ENCODE data around the gene BRINP3. TPM values are rescaled to one million over a fixed set of nuclear protein-coding genes. Genes with fewer than 3 reads are reported as not detected.
A peak's percentile ranks its signal among the peaks of the same experiment; 100 is the strongest.

BRINP3 gene
- total RNA-seq, 1 donor = 2.3 TPM

DNA sequence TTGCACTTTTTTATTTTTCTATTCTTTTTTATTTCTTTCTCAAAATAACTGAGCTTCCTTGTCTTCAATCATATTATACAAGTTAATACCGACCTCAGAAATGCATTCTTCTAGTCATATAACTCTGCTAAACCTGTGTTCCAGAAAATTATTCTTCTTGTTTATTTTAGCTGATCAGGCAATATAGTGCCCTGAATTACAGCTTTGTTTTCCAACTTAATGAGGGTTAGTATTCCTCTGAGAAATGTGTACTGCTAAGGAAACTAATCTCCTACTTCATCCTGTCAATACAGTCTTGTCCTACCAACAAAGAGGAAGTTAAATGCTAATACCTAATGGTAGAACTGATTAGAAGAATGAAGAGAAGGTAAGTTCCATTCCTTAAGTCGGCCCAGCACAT, 13.0 kb downstream of the BRINP3 start:
- TF ChIP-seq, protein P1, sequence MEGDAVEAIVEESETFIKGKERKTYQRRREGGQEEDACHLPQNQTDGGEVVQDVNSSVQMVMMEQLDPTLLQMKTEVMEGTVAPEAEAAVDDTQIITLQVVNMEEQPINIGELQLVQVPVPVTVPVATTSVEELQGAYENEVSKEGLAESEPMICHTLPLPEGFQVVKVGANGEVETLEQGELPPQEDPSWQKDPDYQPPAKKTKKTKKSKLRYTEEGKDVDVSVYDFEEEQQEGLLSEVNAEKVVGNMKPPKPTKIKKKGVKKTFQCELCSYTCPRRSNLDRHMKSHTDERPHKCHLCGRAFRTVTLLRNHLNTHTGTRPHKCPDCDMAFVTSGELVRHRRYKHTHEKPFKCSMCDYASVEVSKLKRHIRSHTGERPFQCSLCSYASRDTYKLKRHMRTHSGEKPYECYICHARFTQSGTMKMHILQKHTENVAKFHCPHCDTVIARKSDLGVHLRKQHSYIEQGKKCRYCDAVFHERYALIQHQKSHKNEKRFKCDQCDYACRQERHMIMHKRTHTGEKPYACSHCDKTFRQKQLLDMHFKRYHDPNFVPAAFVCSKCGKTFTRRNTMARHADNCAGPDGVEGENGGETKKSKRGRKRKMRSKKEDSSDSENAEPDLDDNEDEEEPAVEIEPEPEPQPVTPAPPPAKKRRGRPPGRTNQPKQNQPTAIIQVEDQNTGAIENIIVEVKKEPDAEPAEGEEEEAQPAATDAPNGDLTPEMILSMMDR (IDR thresholded peaks at IDR 0.05; ENCODE audit: insufficient read depth, low read length) = no peak
- no peak for DNase-seq (ENCODE audit: low read depth)
- no peak overlapping the region for H3K4me3 ChIP-seq (ENCODE audit: low read depth, low read length)

DNA sequence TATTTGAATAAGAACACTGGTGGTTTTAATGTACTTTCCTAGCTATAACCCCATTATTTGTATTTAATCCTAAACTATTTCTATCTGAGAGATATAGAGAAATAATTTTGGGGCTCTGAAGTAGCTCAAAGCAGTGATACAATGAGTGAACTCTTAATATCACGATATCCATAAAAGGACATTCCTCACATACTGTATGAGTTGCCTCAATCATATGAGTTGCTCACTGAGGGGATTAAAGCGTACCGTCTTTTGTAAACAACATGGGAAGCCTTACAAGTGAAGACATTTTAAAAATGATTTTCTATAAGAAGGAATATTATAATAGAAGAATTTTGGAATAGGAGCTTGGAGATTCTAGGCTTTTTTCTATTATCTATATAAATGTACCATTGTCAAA, 21.5 kb downstream of the BRINP3 start:
- TF ChIP-seq, protein P1 (IDR thresholded peaks at IDR 0.05; ENCODE audit: insufficient read depth, low read length) = no peak
- no peak for DNase-seq (ENCODE audit: low read depth)
- no peak overlapping the region for H3K4me3 ChIP-seq (ENCODE audit: low read depth, low read length)

DNA sequence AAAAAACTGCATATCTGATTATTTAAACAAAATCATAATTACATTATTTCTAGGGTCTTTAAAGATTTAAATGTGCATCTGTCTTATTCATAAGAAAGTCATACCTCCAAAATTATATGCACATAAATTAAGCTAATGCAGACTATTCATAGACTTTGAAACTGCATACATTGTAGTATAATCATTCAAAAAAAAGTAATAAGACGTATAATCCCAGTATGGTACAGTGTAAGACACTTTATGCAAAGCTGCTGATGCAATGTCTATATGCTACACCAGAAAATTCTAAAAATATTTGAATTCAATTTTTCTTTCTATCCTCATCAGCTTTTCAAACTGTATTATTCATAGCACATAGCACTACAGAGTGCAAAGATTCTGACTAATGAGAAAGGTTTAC, 22.0 kb downstream of the BRINP3 start:
- no peak overlapping the region for H3K4me3 ChIP-seq (ENCODE audit: low read depth, low read length)
- TF ChIP-seq, protein P1 (IDR thresholded peaks at IDR 0.05; ENCODE audit: insufficient read depth, low read length) = no peak
- no peak for DNase-seq (ENCODE audit: low read depth)

- peak; percentile 10 for DNase-seq (ENCODE audit: low read depth)
- TF ChIP-seq, protein P1 (IDR thresholded peaks at IDR 0.05; ENCODE audit: insufficient read depth, low read length) = peak; percentile 2
- H3K4me3 ChIP-seq (ENCODE audit: low read depth, low read length) = no peak overlapping the region
Measured at GRCh38 chr1:190453550-190453949, 24.1 kb downstream of the BRINP3 start.

DNA sequence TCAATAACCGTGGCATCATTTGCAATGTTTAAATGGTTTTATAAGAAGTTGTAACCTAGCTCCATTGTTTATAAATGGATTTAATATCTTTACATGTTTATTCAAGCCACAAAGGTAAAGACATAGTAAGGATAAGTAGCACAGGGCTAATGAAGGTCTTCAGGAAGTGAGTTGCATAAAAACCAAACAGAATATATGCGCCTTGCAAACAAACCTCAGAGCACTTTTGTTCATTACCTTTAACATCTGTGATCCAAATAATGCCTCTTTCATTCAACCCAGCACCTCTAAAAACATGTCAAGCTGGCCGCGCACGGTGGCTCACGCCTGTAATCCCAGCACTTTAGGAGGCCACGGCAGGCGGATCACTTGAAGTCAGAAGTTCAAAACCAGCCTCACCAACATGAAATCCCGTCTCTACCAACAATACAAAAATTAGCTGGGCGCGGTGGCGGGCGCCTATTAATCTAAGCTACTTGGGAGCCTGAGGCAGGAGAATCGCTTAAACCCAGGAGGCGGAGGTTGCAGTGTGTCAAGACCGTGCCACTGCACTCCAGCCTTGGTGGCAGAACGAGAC, 25.3 kb downstream of the BRINP3 start:
- TF ChIP-seq, protein P1 (IDR thresholded peaks at IDR 0.05; ENCODE audit: insufficient read depth, low read length) = no peak
- no peak for DNase-seq (ENCODE audit: low read depth)

DNA sequence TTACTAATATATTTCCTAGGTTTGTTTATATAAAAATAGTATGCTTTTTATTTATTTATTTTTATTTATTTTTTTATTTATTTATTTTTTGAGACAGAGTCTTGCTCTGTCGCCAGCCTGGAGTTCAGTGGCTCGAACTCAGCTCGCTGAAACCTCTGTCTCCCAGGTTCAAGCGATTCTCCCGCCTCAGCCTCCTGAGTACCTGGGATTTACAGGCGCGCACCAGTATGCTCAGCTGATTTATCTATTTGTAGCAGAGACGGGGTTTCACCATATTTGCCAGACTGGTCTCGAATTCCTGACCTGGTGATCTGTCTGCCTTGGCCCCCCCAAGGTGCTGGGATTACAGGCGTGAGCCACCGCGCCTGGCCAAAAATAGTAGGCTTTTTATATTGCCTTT, 33.2 kb downstream of the BRINP3 start:
- no peak overlapping the region for H3K4me3 ChIP-seq (ENCODE audit: low read depth, low read length)
- TF ChIP-seq, protein P1 (IDR thresholded peaks at IDR 0.05; ENCODE audit: insufficient read depth, low read length) = no peak
- no peak for DNase-seq (ENCODE audit: low read depth)

More for the DNA sequence above, 25.3 kb downstream of the BRINP3 start:
- no peak overlapping the region for H3K4me3 ChIP-seq (ENCODE audit: low read depth, low read length)

DNA sequence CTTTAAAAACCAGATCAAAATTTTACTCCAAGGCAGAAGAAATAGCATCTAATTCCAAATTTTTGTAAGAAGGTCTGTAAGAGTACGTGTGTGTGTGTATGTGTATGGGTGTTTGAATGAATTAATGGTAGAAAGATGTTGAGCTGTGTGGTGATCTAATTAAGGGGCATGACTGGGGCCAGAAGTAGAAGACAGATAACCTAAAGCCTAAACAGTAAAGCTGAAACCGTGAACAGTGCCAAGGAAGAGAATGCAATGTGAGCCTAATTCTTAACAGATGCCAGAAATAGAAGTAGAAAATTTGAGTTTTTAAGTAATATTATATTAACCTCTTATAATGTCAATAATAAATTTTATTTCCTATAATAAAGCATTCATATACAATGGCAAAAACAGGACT, 38.2 kb downstream of the BRINP3 start:
- no peak overlapping the region for H3K4me3 ChIP-seq (ENCODE audit: low read depth, low read length)
- DNase-seq (ENCODE audit: low read depth) = no peak
- TF ChIP-seq, protein P1 (IDR thresholded peaks at IDR 0.05; ENCODE audit: insufficient read depth, low read length) = no peak
